Measurements from ENCODE around the gene MPST. TPM values are rescaled to one million over a fixed set of nuclear protein-coding genes. Genes with fewer than 3 reads are reported as not detected.
A peak's percentile ranks its signal among the peaks of the same experiment; 100 is the strongest.
"Not testable (repeated sequence)": the region's sequence is repeated elsewhere in the genome, so short reads cannot be mapped to it uniquely, and the experiment has no call there.

MPST gene
- total RNA-seq, 1 donor from 2014 or later: 34.9 TPM

DNA sequence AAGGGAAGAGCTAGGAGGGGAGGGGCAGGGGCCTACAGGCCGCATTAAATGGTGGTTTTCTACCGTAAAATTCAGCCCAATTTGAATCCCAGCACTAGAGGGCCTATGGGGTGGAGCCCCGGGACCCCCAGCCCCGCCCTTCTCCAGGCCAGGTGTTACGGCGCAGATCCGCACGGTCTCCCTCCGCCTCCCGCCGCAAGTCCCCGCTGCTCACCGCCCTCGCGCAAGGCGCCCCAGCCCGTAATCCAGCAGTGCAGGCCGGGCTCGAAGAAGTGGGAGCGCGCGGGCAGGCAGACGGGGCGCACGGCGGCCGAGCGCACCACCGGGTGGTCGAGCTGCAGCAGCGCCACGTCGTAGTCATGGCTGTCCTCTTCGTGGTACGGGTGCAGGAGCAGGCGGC lies 49.3 kb downstream of the MPST start:
- no peaks in the 10 kb centered on the region for H3K36me3 Mint-ChIP-seq (ENCODE audit: low read depth)
- no peaks in the 10 kb centered on the region for H3K4me1 Mint-ChIP-seq (ENCODE audit: low read depth)
- no peak for DNase-seq (ENCODE audit: low spot score)
- intact Hi-C loops (cut with micrococcal nuclease): no loop called here
- H3K4me3 Mint-ChIP-seq (ENCODE audit: low read depth): no peak overlapping the region
- no peaks in the 10 kb centered on the region for H3K9me3 Mint-ChIP-seq
- H3K27ac Mint-ChIP-seq: no peak overlapping the region
- peaks cover 7% of the 10 kb centered on the region for H3K27me3 Mint-ChIP-seq (ENCODE audit: low read depth)

- DNase-seq (ENCODE audit: low spot score): no peak
- H3K9me3 Mint-ChIP-seq: no peaks in the 10 kb centered on the region
- no peak overlapping the region for H3K4me3 Mint-ChIP-seq (ENCODE audit: low read depth)
- H3K27me3 Mint-ChIP-seq (ENCODE audit: low read depth): peaks cover 7% of the 10 kb centered on the region
- no peak overlapping the region for H3K27ac Mint-ChIP-seq
- H3K36me3 Mint-ChIP-seq (ENCODE audit: low read depth): no peaks in the 10 kb centered on the region
- no peaks in the 10 kb centered on the region for H3K4me1 Mint-ChIP-seq (ENCODE audit: low read depth)
- intact Hi-C loops (cut with micrococcal nuclease): no loop called here
Measured at GRCh38 chr22:37069319-37069718, 49.8 kb downstream of the MPST start.

DNA sequence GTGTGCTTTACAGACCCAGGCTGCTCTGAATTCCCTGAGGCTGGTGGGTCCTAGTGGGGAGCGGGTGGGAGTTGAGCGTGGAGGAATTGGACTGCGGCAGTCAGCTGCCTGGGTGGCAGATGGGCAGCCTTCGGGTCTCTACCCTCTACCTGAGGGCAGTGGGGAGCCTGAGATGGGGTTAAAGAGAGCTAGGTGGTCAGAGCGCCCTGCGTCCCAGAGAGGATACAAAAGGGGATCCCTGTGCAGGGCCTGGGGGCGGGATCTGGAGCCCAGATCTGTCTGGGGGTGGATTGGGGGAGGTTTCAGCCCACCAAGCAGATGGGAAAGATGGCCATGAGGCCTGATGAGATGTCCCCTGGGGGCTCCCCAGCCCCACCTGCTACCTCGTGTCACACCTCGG lies 50.2 kb downstream of the MPST start:
- peaks cover 7% of the 10 kb centered on the region for H3K27me3 Mint-ChIP-seq (ENCODE audit: low read depth)
- no peaks in the 10 kb centered on the region for H3K36me3 Mint-ChIP-seq (ENCODE audit: low read depth)
- H3K4me1 Mint-ChIP-seq (ENCODE audit: low read depth): no peaks in the 10 kb centered on the region
- no peak overlapping the region for H3K27ac Mint-ChIP-seq
- no peak for DNase-seq (ENCODE audit: low spot score)
- H3K9me3 Mint-ChIP-seq: no peaks in the 10 kb centered on the region
- H3K4me3 Mint-ChIP-seq (ENCODE audit: low read depth): no peak overlapping the region
- intact Hi-C loops (cut with micrococcal nuclease): no loop called here

GRCh38 chr22:37070334-37070733 lies 50.8 kb downstream of the MPST start:
- peaks cover 7% of the 10 kb centered on the region for H3K27me3 Mint-ChIP-seq (ENCODE audit: low read depth)
- H3K9me3 Mint-ChIP-seq: no peaks in the 10 kb centered on the region
- H3K4me3 Mint-ChIP-seq (ENCODE audit: low read depth): no peak overlapping the region
- no peak overlapping the region for H3K27ac Mint-ChIP-seq
- H3K36me3 Mint-ChIP-seq (ENCODE audit: low read depth): no peaks in the 10 kb centered on the region
- H3K4me1 Mint-ChIP-seq (ENCODE audit: low read depth): no peaks in the 10 kb centered on the region
- intact Hi-C loops (cut with micrococcal nuclease): no loop called here
- no peak for DNase-seq (ENCODE audit: low spot score)

DNA sequence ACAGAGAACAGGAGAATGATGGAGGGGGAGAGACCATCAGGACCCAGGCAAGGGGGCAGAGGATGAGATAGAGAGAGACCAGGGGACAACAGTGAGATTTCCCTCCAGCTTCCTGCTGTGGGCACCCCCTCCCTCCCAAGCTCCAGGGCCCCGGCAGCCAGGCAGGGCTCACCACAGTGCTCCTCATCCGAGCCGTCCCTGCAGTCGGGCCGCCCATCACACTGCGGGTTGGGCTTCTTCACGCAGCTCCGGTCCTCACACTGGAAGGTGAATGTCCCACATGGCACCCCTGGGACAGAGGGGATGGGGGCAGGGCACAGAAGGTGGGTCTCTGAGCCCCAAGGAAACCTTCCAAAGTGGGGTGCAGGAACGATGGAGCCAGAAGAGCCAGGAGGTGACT lies 51.2 kb downstream of the MPST start:
- H3K27me3 Mint-ChIP-seq (ENCODE audit: low read depth): peaks cover 7% of the 10 kb centered on the region
- H3K4me1 Mint-ChIP-seq (ENCODE audit: low read depth): peaks cover 2% of the 10 kb centered on the region
- H3K4me3 Mint-ChIP-seq (ENCODE audit: low read depth): no peak overlapping the region
- H3K36me3 Mint-ChIP-seq (ENCODE audit: low read depth): no peaks in the 10 kb centered on the region
- no peak for DNase-seq (ENCODE audit: low spot score)
- no peak overlapping the region for H3K27ac Mint-ChIP-seq
- intact Hi-C loops (cut with micrococcal nuclease): no loop called here
- H3K9me3 Mint-ChIP-seq: no peaks in the 10 kb centered on the region

GRCh38 chr22:37071850-37072592 lies 52.5 kb downstream of the MPST start:
- DNase-seq (ENCODE audit: low spot score); H3K9me3 Mint-ChIP-seq; intact Hi-C loops (cut with micrococcal nuclease); H3K36me3 Mint-ChIP-seq (ENCODE audit: low read depth); H3K27ac Mint-ChIP-seq; H3K4me1 Mint-ChIP-seq (ENCODE audit: low read depth); H3K4me3 Mint-ChIP-seq (ENCODE audit: low read depth); H3K27me3 Mint-ChIP-seq (ENCODE audit: low read depth): not testable (repeated sequence)

DNA sequence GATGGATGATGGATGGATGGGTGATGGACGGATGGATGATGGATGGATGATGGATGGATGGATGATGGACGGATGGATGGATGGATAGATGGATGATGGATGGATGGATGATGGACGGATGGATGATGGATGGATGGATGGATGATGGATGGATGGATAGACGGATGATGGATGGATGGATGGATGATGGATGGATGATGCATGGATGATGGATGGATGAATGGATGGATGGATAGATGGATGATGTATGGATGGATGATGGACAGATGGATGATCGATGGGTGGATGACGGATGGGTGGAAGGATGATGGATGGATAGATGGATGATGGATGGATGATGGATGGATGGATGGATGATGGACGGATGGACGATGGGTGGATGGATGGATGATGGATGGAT lies 53.1 kb downstream of the MPST start:
- no peak overlapping the region for H3K4me3 Mint-ChIP-seq (ENCODE audit: low read depth)
- no peak overlapping the region for H3K27ac Mint-ChIP-seq
- peaks cover 7% of the 10 kb centered on the region for H3K27me3 Mint-ChIP-seq (ENCODE audit: low read depth)

DNA sequence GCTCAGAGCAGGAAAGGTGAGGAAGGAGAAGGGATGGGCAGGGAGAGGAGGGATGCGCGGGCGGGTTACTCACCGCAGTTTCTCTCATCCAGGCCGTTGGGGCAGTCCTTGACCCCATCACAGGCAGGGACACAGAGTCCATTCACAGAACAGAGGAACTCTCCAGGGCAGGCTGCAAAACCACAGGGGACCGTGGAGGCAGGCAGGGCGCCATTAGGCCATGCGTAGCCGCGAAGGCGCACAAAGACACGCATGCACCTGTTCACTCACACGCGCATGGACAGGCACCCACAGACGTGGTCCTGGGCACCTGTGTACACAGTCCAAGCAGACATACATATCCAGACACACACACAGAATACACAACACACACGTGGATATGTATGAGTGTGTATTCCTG lies 55.0 kb downstream of the MPST start:
- DNase-seq (ENCODE audit: low spot score): no peak
- intact Hi-C loops (cut with micrococcal nuclease): no loop called here
- Mint-ChIP-seq H3K4me1 (ENCODE audit: low read depth) (peaks cover 22% of the 10 kb centered on the region), H3K27me3 (ENCODE audit: low read depth) (peaks cover 6% of the 10 kb centered on the region), H3K9me3 (no peaks in the 10 kb centered on the region), H3K36me3 (ENCODE audit: low read depth) (no peaks in the 10 kb centered on the region), H3K27ac (no peak overlapping the region), H3K4me3 (ENCODE audit: low read depth) (no peak overlapping the region)

More for the DNA sequence above, 53.1 kb downstream of the MPST start:
- intact Hi-C loops (cut with micrococcal nuclease): no loop called here
- Mint-ChIP-seq H3K4me1 (ENCODE audit: low read depth) (peaks cover 6% of the 10 kb centered on the region), H3K9me3 (no peaks in the 10 kb centered on the region), H3K36me3 (ENCODE audit: low read depth) (no peaks in the 10 kb centered on the region)
- DNase-seq (ENCODE audit: low spot score): no peak

GRCh38 chr22:37075046-37075445 lies 55.5 kb downstream of the MPST start:
- H3K27me3 Mint-ChIP-seq (ENCODE audit: low read depth): peaks cover 1% of the 10 kb centered on the region
- DNase-seq (ENCODE audit: low spot score): no peak
- H3K4me1 Mint-ChIP-seq (ENCODE audit: low read depth): peaks cover 27% of the 10 kb centered on the region
- no peaks in the 10 kb centered on the region for H3K9me3 Mint-ChIP-seq
- H3K4me3 Mint-ChIP-seq (ENCODE audit: low read depth): no peak overlapping the region
- no peaks in the 10 kb centered on the region for H3K36me3 Mint-ChIP-seq (ENCODE audit: low read depth)
- no peak overlapping the region for H3K27ac Mint-ChIP-seq
- intact Hi-C loops (cut with micrococcal nuclease): no loop called here

DNA sequence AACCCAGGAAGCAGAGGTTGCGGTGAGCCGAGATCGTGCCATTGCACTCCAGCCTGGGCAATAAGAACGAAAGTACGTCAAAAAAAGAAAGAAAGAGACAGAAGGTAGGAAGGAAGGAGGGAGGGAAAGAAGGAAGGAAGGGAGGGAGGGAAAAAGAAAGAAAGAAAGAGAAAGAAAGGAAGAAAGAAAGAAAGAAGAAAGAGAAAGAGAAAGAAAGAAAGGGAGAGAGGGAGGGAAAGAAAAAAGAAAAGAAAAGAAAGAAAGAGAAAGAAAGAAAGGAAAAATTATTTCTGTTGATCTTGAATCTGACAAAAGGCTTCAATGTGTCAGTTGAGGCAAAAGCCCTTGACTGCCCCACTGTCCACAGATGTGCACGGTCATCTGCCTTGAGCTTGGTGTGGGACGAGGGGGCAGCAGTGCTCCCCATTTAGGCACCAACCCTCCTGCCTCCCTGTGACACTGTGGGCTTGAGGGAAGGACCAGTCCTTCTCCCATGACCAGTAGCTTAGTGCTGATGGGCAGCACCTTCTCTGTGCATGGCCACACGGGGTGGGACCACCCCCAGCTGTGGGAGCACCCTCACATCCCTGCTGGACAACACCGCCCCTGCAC lies 56.4 kb downstream of the MPST start:
- no peak overlapping the region for H3K4me3 Mint-ChIP-seq (ENCODE audit: low read depth)
- peak overlapping the region; percentile 25 for H3K27ac Mint-ChIP-seq
- H3K27me3 Mint-ChIP-seq (ENCODE audit: low read depth): no peaks in the 10 kb centered on the region
- H3K9me3 Mint-ChIP-seq: no peaks in the 10 kb centered on the region
- no peaks in the 10 kb centered on the region for H3K36me3 Mint-ChIP-seq (ENCODE audit: low read depth)
- intact Hi-C loops (cut with micrococcal nuclease): no loop called here
- H3K4me1 Mint-ChIP-seq (ENCODE audit: low read depth): peaks cover 35% of the 10 kb centered on the region
- no peak for DNase-seq (ENCODE audit: low spot score)

DNA sequence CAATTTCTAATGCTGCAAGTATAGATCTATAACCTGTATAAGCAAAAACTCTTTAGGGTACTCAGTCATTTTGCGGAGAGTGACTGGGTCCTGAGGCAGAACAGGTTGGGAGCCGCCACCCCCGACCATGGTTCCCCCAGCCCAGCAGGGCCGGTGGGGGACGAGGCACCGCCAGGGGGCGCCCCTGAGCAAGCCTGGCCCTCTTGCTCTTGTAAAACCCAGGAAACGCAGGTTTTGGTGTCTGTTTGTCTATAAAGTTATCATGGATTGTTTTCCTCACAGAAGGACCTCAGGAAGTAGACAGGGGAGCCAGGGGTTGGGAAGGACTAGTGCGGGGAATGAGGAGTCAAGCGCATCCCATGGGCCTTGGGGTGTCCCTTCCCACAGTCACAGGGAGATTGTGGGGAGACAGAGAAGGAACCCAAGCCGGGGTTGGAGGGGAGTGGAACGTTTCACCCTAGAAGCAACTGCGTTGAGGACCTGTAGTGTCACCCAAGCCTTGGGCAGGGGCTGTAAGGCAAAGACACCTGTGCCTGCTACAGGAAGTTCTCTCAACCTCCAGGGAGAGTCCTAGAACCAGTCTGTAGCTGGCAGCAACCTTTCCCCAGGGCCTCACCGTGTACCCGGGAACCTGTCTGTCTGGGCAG lies 58.4 kb downstream of the MPST start:
- no peaks in the 10 kb centered on the region for H3K27me3 Mint-ChIP-seq (ENCODE audit: low read depth)
- H3K27ac Mint-ChIP-seq: peak overlapping the region; percentile 99
- H3K4me3 Mint-ChIP-seq (ENCODE audit: low read depth): peak overlapping the region; percentile 5
- intact Hi-C loops (cut with micrococcal nuclease): loop anchor here (1.0 kb wide), 1 partner anchor 116 kb away; no protein-coding TSS in a partner anchor
- H3K9me3 Mint-ChIP-seq: no peaks in the 10 kb centered on the region
- H3K4me1 Mint-ChIP-seq (ENCODE audit: low read depth): peaks cover 55% of the 10 kb centered on the region
- peak; percentile 71 for DNase-seq (ENCODE audit: low spot score)
- H3K36me3 Mint-ChIP-seq (ENCODE audit: low read depth): peaks cover 4% of the 10 kb centered on the region

GRCh38 chr22:37079158-37079557 lies 59.6 kb downstream of the MPST start:
- Mint-ChIP-seq H3K4me3 (ENCODE audit: low read depth) (peak overlapping the region; percentile 37), H3K9me3 (no peaks in the 10 kb centered on the region), H3K27ac (peak overlapping the region; percentile 99), H3K36me3 (ENCODE audit: low read depth) (peaks cover 4% of the 10 kb centered on the region), H3K27me3 (ENCODE audit: low read depth) (no peaks in the 10 kb centered on the region), H3K4me1 (ENCODE audit: low read depth) (peaks cover 67% of the 10 kb centered on the region)
- DNase-seq (ENCODE audit: low spot score): no peak
- intact Hi-C loops (cut with micrococcal nuclease): loop anchor here (1.0 kb wide), 4 partner anchors 16 to 120 kb away; no protein-coding TSS in a partner anchor
